Thoracic aorta (tissue), 2 donors: Measurements from ENCODE around the gene TEF. TPM values are rescaled to one million over a fixed set of nuclear protein-coding genes. Genes with fewer than 3 reads are reported as not detected.

Experiments used
- ATAC-seq: fragments of 150-250 bp; one replicate; pipeline ENCODE4 v1.8.0; 2017; ENCODE audit warnings: low read depth; ENCODE audit not compliant: insufficient number of reproducible peaks, low FRiP score
- DNase-seq: peaks from one replicate; pipeline ENCODE4 v3.0.0-alpha.2; 2020; ENCODE audit warnings: low spot score
- H3K27ac ChIP-seq, 2 donors: fragments of 200-600 bp; sonication (generic); 1 replicate in 1 of 2; 2 replicates in 1 of 2; pipeline ENCODE4 v1.5.1; 2016; ENCODE audit warnings: mild to moderate bottlenecking in 2 of 2, moderate library complexity in 2 of 2
- H3K27me3 ChIP-seq: fragments of 200-600 bp; sonication (generic); replicated peaks from 2 replicates; pipeline ENCODE4 v1.6.0; 2016; ENCODE audit warnings: mild to moderate bottlenecking; ENCODE audit not compliant: insufficient read depth
- H3K36me3 ChIP-seq: fragments of 200-600 bp; sonication (generic); one replicate; pipeline ENCODE4 v1.5.1; 2016
- H3K4me1 ChIP-seq, 2 donors: fragments of 200-600 bp; sonication (generic); 1 replicate in 1 of 2; 2 replicates in 1 of 2; pipeline versions ENCODE4 v1.5.1 to v1.6.0; 2016; ENCODE audit warnings: low read depth in 2 of 2, mild to moderate bottlenecking in 1 of 2; ENCODE audit not compliant: control insufficient read depth in 1 of 2
- H3K4me3 ChIP-seq: fragments of 200-600 bp; sonication (generic); 2 replicates; pipeline ENCODE4 v1.5.1; 2016; ENCODE audit warnings: mild to moderate bottlenecking
- H3K9me3 ChIP-seq: fragments of 200-600 bp; sonication (generic); 2 replicates; pipeline ENCODE4 v1.5.1; 2016
- total RNA-seq, 2 donors: library from RNA; depleted of rRNA; stranded (reverse); fragments of >200 nt; gene quantifications; one replicate each; pipeline versions ENCODE4 v1.1.0 to v1.2.3, GENCODE V29; 2016
- TF ChIP-seq, protein P1 (sequence below): fragments of 200-600 bp; sonication (generic); IDR thresholded peaks from one replicate; pipeline ENCODE4 v1.5.1; 2019; ENCODE audit warnings: antibody characterized with exemption

Gene TEF
- total RNA-seq, 2 donors from 2014 or later: 21.4 to 23.1 TPM

DNA sequence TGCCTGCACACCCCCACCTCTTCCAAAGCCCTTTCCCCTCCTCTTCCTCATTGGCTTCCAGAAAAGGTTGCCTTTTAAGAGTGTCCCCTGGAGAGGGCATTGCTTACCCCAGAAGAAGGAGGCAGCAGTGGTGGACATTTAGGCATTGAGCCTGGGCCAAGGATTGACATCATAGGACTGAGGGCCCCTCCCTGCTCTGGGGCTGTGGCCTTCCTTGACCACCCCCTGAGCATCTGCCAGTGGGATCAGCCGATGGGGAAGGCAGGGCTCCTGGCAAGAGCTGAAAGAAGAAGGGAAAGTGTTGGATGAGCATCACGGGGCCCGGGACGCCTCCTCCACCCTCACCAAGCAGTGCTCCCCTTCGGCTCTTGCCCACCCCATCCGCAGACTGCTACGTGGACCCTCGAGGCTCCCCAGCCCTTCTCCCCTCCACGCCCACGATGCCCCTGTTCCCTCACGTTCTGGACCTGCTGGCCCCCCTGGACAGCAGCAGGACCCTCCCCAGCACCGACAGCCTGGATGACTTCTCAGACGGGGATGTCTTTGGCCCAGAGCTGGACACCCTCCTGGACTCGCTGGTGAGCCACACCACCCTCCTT, 43.0 kb upstream of the TEF start:
- DNase-seq: no peak
- no peaks in the 10 kb centered on the region for H3K9me3 ChIP-seq
- no peaks in the 10 kb centered on the region for H3K27me3 ChIP-seq
- TF ChIP-seq, protein P1, sequence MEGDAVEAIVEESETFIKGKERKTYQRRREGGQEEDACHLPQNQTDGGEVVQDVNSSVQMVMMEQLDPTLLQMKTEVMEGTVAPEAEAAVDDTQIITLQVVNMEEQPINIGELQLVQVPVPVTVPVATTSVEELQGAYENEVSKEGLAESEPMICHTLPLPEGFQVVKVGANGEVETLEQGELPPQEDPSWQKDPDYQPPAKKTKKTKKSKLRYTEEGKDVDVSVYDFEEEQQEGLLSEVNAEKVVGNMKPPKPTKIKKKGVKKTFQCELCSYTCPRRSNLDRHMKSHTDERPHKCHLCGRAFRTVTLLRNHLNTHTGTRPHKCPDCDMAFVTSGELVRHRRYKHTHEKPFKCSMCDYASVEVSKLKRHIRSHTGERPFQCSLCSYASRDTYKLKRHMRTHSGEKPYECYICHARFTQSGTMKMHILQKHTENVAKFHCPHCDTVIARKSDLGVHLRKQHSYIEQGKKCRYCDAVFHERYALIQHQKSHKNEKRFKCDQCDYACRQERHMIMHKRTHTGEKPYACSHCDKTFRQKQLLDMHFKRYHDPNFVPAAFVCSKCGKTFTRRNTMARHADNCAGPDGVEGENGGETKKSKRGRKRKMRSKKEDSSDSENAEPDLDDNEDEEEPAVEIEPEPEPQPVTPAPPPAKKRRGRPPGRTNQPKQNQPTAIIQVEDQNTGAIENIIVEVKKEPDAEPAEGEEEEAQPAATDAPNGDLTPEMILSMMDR: no peak
- ATAC-seq: no peak
- no peak overlapping the region for H3K4me3 ChIP-seq
- H3K36me3 ChIP-seq: peaks cover 32% of the 10 kb centered on the region
- no peaks in the 10 kb centered on the region for H3K4me1 ChIP-seq
- H3K27ac ChIP-seq: no peak overlapping the region

DNA sequence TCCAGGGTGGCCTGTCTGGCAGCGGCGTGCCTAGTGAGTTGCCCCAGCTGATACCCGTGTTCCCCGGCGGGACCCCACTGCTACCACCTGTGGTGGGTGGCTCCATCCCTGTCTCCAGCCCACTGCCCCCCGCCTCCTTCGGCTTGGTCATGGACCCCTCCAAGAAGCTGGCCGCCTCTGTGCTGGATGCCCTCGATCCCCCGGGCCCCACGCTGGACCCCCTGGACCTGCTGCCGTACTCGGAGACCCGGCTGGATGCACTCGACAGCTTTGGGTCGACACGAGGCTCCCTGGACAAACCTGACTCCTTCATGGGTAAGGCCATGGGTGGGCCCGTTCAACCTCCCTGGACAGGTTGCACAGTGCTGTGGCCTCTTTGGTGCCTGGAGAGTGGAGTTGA, 41.9 kb upstream of the TEF start:
- peaks cover 34% of the 10 kb centered on the region for H3K36me3 ChIP-seq
- H3K9me3 ChIP-seq: no peaks in the 10 kb centered on the region
- ATAC-seq (no peak), DNase-seq (no peak)
- H3K4me3 ChIP-seq: no peak overlapping the region
- TF ChIP-seq, protein P1: no peak
- no peaks in the 10 kb centered on the region for H3K4me1 ChIP-seq
- no peak overlapping the region for H3K27ac ChIP-seq
- H3K27me3 ChIP-seq: no peaks in the 10 kb centered on the region

DNA sequence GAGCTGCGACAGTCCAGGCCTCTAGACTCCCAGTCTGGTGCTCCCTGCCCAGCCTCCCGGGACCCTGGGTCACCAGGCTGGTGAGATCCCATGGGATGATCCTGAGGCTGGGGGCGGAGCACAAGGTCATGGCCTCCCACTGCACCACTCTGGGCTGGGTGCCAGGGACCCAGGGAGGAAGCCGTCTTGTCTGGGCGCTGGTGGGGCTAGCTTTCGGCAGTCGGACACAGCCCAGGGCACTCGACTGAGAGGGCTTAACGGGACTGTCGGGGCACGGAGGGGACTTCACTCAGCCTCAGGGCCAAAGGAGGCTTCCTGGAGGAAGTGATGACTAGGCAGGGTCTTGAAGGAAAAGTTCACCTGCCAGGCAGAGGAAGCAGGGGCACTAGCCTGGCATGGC, 41.4 kb upstream of the TEF start:
- Histone ChIP-seq H3K4me1 (no peaks in the 10 kb centered on the region), H3K4me3 (no peak overlapping the region), H3K27me3 (no peaks in the 10 kb centered on the region), H3K27ac (no peak overlapping the region), H3K9me3 (no peaks in the 10 kb centered on the region), H3K36me3 (peaks cover 34% of the 10 kb centered on the region)
- DNase-seq: no peak
- TF ChIP-seq, protein P1: no peak
- ATAC-seq: no peak

DNA sequence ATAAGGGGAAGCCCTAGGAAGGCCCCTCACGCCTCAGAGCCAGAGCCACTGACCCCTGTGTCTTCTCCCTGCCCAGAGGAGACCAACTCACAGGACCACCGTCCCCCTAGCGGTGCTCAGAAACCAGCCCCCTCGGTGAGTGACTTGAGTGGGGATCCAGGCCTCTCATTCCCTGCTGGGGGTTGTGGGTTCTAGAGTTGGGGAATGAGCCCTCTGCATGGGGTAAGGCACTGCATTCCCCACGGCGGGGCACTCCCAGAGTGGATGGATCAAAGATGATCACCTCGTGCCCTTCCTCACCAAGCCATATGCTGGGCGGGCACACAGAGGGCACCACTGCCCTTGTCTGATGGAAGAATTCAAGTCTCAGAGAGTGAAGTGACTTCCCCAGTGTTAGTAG, 40.7 kb upstream of the TEF start:
- Histone ChIP-seq H3K4me3 (no peak overlapping the region), H3K9me3 (no peaks in the 10 kb centered on the region), H3K4me1 (no peaks in the 10 kb centered on the region), H3K27me3 (no peaks in the 10 kb centered on the region), H3K27ac (no peak overlapping the region), H3K36me3 (peaks cover 40% of the 10 kb centered on the region)
- no peak for DNase-seq
- TF ChIP-seq, protein P1: no peak
- no peak for ATAC-seq

DNA sequence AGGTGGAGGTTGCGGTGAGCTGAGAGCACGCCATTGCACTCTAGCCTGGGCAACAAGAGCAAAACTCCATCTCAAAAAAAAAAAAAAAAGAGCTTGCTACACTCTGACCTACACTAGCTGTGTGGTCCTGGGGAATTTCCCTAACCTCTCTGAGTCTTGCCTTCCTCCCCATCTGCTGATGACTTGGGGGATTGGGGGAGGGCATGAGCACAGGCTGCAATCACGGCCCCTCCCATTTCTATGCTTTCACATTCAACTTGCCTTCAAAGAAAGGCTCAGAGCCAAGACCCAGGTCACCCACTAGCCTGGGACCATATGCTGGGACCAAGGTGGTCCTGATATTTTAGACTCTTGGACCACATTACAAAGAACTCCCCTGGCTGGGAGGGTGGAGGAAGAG, 39.8 kb upstream of the TEF start:
- Histone ChIP-seq H3K9me3 (no peaks in the 10 kb centered on the region), H3K36me3 (peaks cover 42% of the 10 kb centered on the region), H3K27me3 (no peaks in the 10 kb centered on the region), H3K27ac (no peak overlapping the region), H3K4me1 (no peaks in the 10 kb centered on the region), H3K4me3 (no peak overlapping the region)
- DNase-seq: no peak
- TF ChIP-seq, protein P1: no peak
- no peak for ATAC-seq
